Measurements from ENCODE around the gene ACBD4. TPM values are rescaled to one million over a fixed set of nuclear protein-coding genes. Genes with fewer than 3 reads are reported as not detected.

The ACBD4 gene
- total and polyA plus RNA-seq, 2 of the 13 experiments (the other 11 are each of a cell fraction or from before 2014, with no cell fraction given) = 16.1 to 26.9 TPM

- TF ChIP-seq RAD21 (CRISPR knock-in tag; IDR thresholded peaks at IDR 0.05) (peak; percentile 84), NFE2L2 (IDR thresholded peaks at IDR 0.05; ENCODE audit: low read length) (no peak), GATAD2A (CRISPR knock-in tag; IDR thresholded peaks at IDR 0.05) (peak; percentile 45; the same call in 1 of the 2 replicates), ZFP36L1 (CRISPR knock-in tag; IDR thresholded peaks at IDR 0.05) (no peak), FOXO4 (CRISPR knock-in tag; conservative IDR thresholded peaks at IDR 0.05) (no peak), ZNF740 (CRISPR knock-in tag; IDR thresholded peaks at IDR 0.05) (no peak), KLF12 (CRISPR knock-in tag; IDR thresholded peaks at IDR 0.05; ENCODE audit: borderline replicate concordance) (no peak), ZSCAN29 (CRISPR knock-in tag; conservative IDR thresholded peaks at IDR 0.05) (no peak; the same call in 1 of the 2 replicates), SAFB2 (CRISPR knock-in tag; IDR thresholded peaks at IDR 0.05; ENCODE audit: borderline replicate concordance, low read depth) (no peak), ATF2 (CRISPR knock-in tag; IDR thresholded peaks at IDR 0.05) (no peak), ZFP36L2 (CRISPR knock-in tag; IDR thresholded peaks at IDR 0.05) (no peak), ZNF274 (CRISPR knock-in tag; IDR thresholded peaks at IDR 0.05) (0 out of 2 replicates have a peak, but pooled peaks have one; percentile 44), GRHL1 (CRISPR knock-in tag; conservative IDR thresholded peaks at IDR 0.05) (no peak), SKIL (CRISPR knock-in tag; IDR thresholded peaks at IDR 0.05; ENCODE audit: borderline replicate concordance) (no peak), RAD51 (IDR thresholded peaks at IDR 0.05; ENCODE audit: borderline replicate concordance) (no peak), ZNF775 (CRISPR knock-in tag; IDR thresholded peaks at IDR 0.05; ENCODE audit: borderline replicate concordance) (no peak), TBX3 (IDR thresholded peaks at IDR 0.05; ENCODE audit: borderline replicate concordance) (no peak; the same call in 1 of the 2 replicates), ZNF703 (CRISPR knock-in tag; IDR thresholded peaks at IDR 0.05; ENCODE audit: borderline replicate concordance) (no peak), ZNF121 (CRISPR knock-in tag; IDR thresholded peaks at IDR 0.05) (no peak), NFE2 (CRISPR knock-in tag; IDR thresholded peaks at IDR 0.05) (0 out of 2 replicates have a peak, but pooled peaks have one; percentile 13)
These were observed 36.4 kb upstream of the ACBD4 start (continued) for GRCh38 chr17:45098869-45099616.
